HepG2 (cell line): Measurements from ENCODE around the gene ANKRD60. TPM values are rescaled to one million over a fixed set of nuclear protein-coding genes. Genes with fewer than 3 reads are reported as not detected.

ENCODE experiments used
- CENPX ChIP-seq: sonication (generic); formaldehyde crosslinking; IDR thresholded peaks from 2 replicates; pipeline ENCODE4 v1.9.0; 2021; ENCODE audit warnings: mild to moderate bottlenecking, missing genetic modification reagents, moderate library complexity
- DPF2 ChIP-seq: sonication (generic); formaldehyde crosslinking; IDR thresholded peaks from 2 replicates; pipeline ENCODE4 v1.4.0; 2020; ENCODE audit warnings: mild to moderate bottlenecking, low read depth, missing genetic modification reagents, borderline replicate concordance
- FOXC1 ChIP-seq: sonication (generic); formaldehyde crosslinking; IDR thresholded peaks from 2 replicates; pipeline ENCODE4 v1.8.0; 2022; ENCODE audit warnings: mild to moderate bottlenecking, missing genetic modification reagents, borderline replicate concordance
- FOXM1 ChIP-seq: sonication (generic); formaldehyde crosslinking; IDR thresholded peaks from 2 replicates; pipeline ENCODE4 v1.5.0; 2020; ENCODE audit warnings: missing genetic modification reagents
- HIVEP1 ChIP-seq: sonication (generic); formaldehyde crosslinking; IDR thresholded peaks from 2 replicates; pipeline ENCODE4 v1.4.0; 2020; ENCODE audit warnings: mild to moderate bottlenecking, missing genetic modification reagents
- HMGA1 ChIP-seq: sonication (generic); formaldehyde crosslinking; conservative IDR thresholded peaks from 2 replicates; pipeline ENCODE4 v1.4.0; 2020; ENCODE audit warnings: missing genetic modification reagents
- KAT2B ChIP-seq: fragments of 150-350 bp; IDR thresholded peaks from 2 replicates; pipeline ENCODE4 v1.6.1; 2014; ENCODE audit warnings: low read depth, low read length, borderline replicate concordance
- KDM3A ChIP-seq: IDR thresholded peaks from 2 replicates; pipeline ENCODE4 v1.6.1; 2018; ENCODE audit warnings: low read depth, missing compliant biosample characterization
- KDM5A ChIP-seq: fragments of 200-600 bp; sonication (generic); IDR thresholded peaks from 2 replicates; pipeline ENCODE4 v1.7.0; 2018; ENCODE audit warnings: antibody characterized with exemption, mild to moderate bottlenecking, low read length, borderline replicate concordance
- KDM6A ChIP-seq: IDR thresholded peaks from 2 replicates; pipeline ENCODE4 v1.6.1; 2016; ENCODE audit warnings: low read depth
- MEIS2 ChIP-seq: sonication (generic); formaldehyde crosslinking; IDR thresholded peaks from 2 replicates; pipeline ENCODE4 v1.9.0; 2021; ENCODE audit warnings: mild to moderate bottlenecking, missing genetic modification reagents
- NR2C2 ChIP-seq: sonication (generic); formaldehyde crosslinking; IDR thresholded peaks from 2 replicates; pipeline ENCODE4 v1.4.0; 2020; ENCODE audit warnings: missing genetic modification reagents, mild to moderate bottlenecking, moderate library complexity, borderline replicate concordance
- NR2F1 ChIP-seq, 2 experiments: fragments of 450-650 bp in 1 of 2; formaldehyde crosslinking in 1 of 2; IDR thresholded peaks; 2 replicates each; pipeline versions ENCODE4 v1.5.0 to v1.6.1; 2016 to 2020; ENCODE audit warnings: mild to moderate bottlenecking in 1 of 2, missing compliant biosample characterization in 1 of 2, missing genetic modification reagents in 1 of 2, moderate library complexity in 1 of 2
- RAD21 ChIP-seq: fragments of 450-650 bp; formaldehyde crosslinking; IDR thresholded peaks from 2 replicates; pipeline ENCODE4 v1.5.0; 2020; ENCODE audit warnings: mild to moderate bottlenecking
- SALL2 ChIP-seq: sonication (generic); formaldehyde crosslinking; IDR thresholded peaks from 2 replicates; pipeline ENCODE4 v1.8.1; 2023; ENCODE audit warnings: mild to moderate bottlenecking, missing genetic modification reagents, inconsistent platforms
- STAG1 ChIP-seq: sonication (generic); formaldehyde crosslinking; IDR thresholded peaks from 2 replicates; pipeline ENCODE4 v1.4.0; 2020; ENCODE audit warnings: missing genetic modification reagents
- XBP1 ChIP-seq: sonication (generic); formaldehyde crosslinking; IDR thresholded peaks from 2 replicates; pipeline ENCODE4 v1.5.0; 2020; ENCODE audit warnings: missing genetic modification reagents
- XRCC5 ChIP-seq: fragments of 200-400 bp; formaldehyde crosslinking; optimal IDR thresholded peaks from 2 replicates; pipeline ENCODE3; 2017; ENCODE audit warnings: mild to moderate bottlenecking, low read length
- ZBTB37 ChIP-seq: sonication (generic); formaldehyde crosslinking; IDR thresholded peaks from 2 replicates; pipeline ENCODE4 v1.4.0; 2020; ENCODE audit warnings: mild to moderate bottlenecking, missing genetic modification reagents
- ZNF547 ChIP-seq: sonication (generic); formaldehyde crosslinking; IDR thresholded peaks from 2 replicates; pipeline ENCODE4 v1.5.1; 2020; ENCODE audit warnings: mild to moderate bottlenecking, missing genetic modification reagents
- ZNF589 ChIP-seq: sonication (generic); formaldehyde crosslinking; conservative IDR thresholded peaks from 2 replicates; pipeline ENCODE4 v1.8.0; 2022; ENCODE audit warnings: mild to moderate bottlenecking, moderate library complexity, missing genetic modification reagents
- ZNF644 ChIP-seq: IDR thresholded peaks from 2 replicates; pipeline ENCODE4 v1.6.1; 2016; ENCODE audit warnings: low read depth
- ZNF646 ChIP-seq: sonication (generic); formaldehyde crosslinking; IDR thresholded peaks from 2 replicates; pipeline ENCODE4 v1.9.0; 2021; ENCODE audit warnings: mild to moderate bottlenecking, missing genetic modification reagents
- ZSCAN22 ChIP-seq: sonication (generic); formaldehyde crosslinking; IDR thresholded peaks from 2 replicates; pipeline ENCODE4 v1.4.0; 2020; ENCODE audit warnings: mild to moderate bottlenecking, missing genetic modification reagents
- polyA plus RNA-seq, 8 experiments: library from polyadenylated mRNA; depleted of rRNA in 3 of 8; stranded (reverse) in 7 of 8; unstranded in 1 of 8; fragments of >200 nt; fragmentation: Illumina TruSeq in 4 of 8; extraction: Trizol in 4 of 8; gene quantifications; 2 replicates each; pipeline versions ENCODE4 v1.2.1 to v1.2.3, GENCODE V29; 2011 to 2016; ENCODE audit warnings: low read depth in 4 of 8, missing spikeins in 1 of 8, mixed read lengths in 1 of 8; ENCODE audit not compliant: insufficient read depth in 1 of 8
- total RNA-seq, 5 experiments: library from RNA; depleted of rRNA; stranded (reverse); fragments of >200 nt; fragmentation: Illumina TruSeq; extraction: Trizol; gene quantifications; 2 replicates each; pipeline ENCODE4 v1.2.3, GENCODE V29; 2016; ENCODE audit warnings: low read depth in 1 of 5

ANKRD60 gene
- total and polyA plus RNA-seq, 2 of the 13 experiments (the other 11 are each of a cell fraction or from before 2014, with no cell fraction given): not detected

- peak in 1 of 2 experiments; percentile 14; a peak in 1 of 4 replicates for TF ChIP-seq NR2F1 (CRISPR knock-in tag; IDR thresholded peaks at IDR 0.05)
- TF ChIP-seq CENPX: no peak
- no peak for TF ChIP-seq ZNF589 (CRISPR knock-in tag)
- TF ChIP-seq ZSCAN22 (CRISPR knock-in tag): no peak
- peak; percentile 94 for TF ChIP-seq XRCC5
- no peak for TF ChIP-seq KDM5A
- TF ChIP-seq ZNF644 (CRISPR knock-in tag): 0 out of 2 replicates have a peak, but pooled peaks have one; percentile 19
- TF ChIP-seq RAD21 (CRISPR knock-in tag): peak; percentile 92
- 0 out of 2 replicates have a peak, but pooled peaks have one; percentile 9 for TF ChIP-seq DPF2
- no peak for TF ChIP-seq ZNF646 (CRISPR knock-in tag)
- no peak for TF ChIP-seq HMGA1
- no peak; the same call in 1 of the 2 replicates for TF ChIP-seq NR2C2 (CRISPR knock-in tag)
- no peak for TF ChIP-seq XBP1 (CRISPR knock-in tag)
- TF ChIP-seq KDM6A: no peak
- TF ChIP-seq SALL2 (CRISPR knock-in tag): peak; percentile 79; the same call in 1 of the 2 replicates
- TF ChIP-seq ZBTB37: no peak
- 0 out of 2 replicates have a peak, but pooled peaks have one; percentile 34 for TF ChIP-seq MEIS2
- no peak for TF ChIP-seq KAT2B
- TF ChIP-seq FOXM1 (CRISPR knock-in tag): no peak
- TF ChIP-seq HIVEP1 (CRISPR knock-in tag): 0 out of 2 replicates have a peak, but pooled peaks have one; percentile 53
- no peak for TF ChIP-seq ZNF547 (CRISPR knock-in tag)
- 0 out of 2 replicates have a peak, but pooled peaks have one; percentile 56 for TF ChIP-seq KDM3A (CRISPR knock-in tag)
- TF ChIP-seq STAG1 (CRISPR knock-in tag): peak; percentile 99
- peak; percentile 90 for TF ChIP-seq FOXC1 (CRISPR knock-in tag)
These were observed 8.3 kb upstream of the ANKRD60 start (continued) for GRCh38 chr20:58236612-58237317.
